H9 (cell line): Measurements from ENCODE around the gene PTGFRN. TPM values are rescaled to one million over a fixed set of nuclear protein-coding genes. Genes with fewer than 3 reads are reported as not detected.

Source experiments
- DNase-seq: peaks from one replicate; pipeline ENCODE4 v3.0.0-alpha.2; 2017
- H2AFZ ChIP-seq: one replicate; pipeline ENCODE4 v1.6.1; 2013; ENCODE audit warnings: mild to moderate bottlenecking, low read length, control low read depth, moderate library complexity
- H2AK5ac ChIP-seq: 2 replicates; pipeline ENCODE4 v1.6.1; 2013; ENCODE audit warnings: low read length, control low read depth, mixed read lengths; ENCODE audit not compliant: insufficient read length
- H2BK120ac ChIP-seq: one replicate; pipeline ENCODE4 v1.6.1; 2013; ENCODE audit warnings: low read depth, mild to moderate bottlenecking, low read length, control low read depth, inconsistent platforms; ENCODE audit not compliant: poor library complexity, severe bottlenecking
- H2BK12ac ChIP-seq: 2 replicates; pipeline ENCODE4 v1.6.1; 2013; ENCODE audit warnings: low read length, control low read depth, mixed read lengths, low read depth; ENCODE audit not compliant: insufficient read length
- H2BK15ac ChIP-seq: 2 replicates; pipeline ENCODE4 v1.6.1; 2013; ENCODE audit warnings: low read depth, low read length, control low read depth
- H2BK20ac ChIP-seq: one replicate; pipeline ENCODE4 v1.6.1; 2013; ENCODE audit warnings: low read depth, mild to moderate bottlenecking, low read length, control low read depth, inconsistent platforms; ENCODE audit not compliant: poor library complexity, severe bottlenecking
- H2BK5ac ChIP-seq: 2 replicates; pipeline ENCODE4 v1.6.1; 2013; ENCODE audit warnings: low read length, control low read depth, mixed read lengths; ENCODE audit not compliant: insufficient read length
- H3K14ac ChIP-seq: 2 replicates; pipeline ENCODE4 v1.6.1; 2013; ENCODE audit warnings: low read length, control low read depth; ENCODE audit not compliant: insufficient read depth
- H3K18ac ChIP-seq: 2 replicates; pipeline ENCODE4 v1.6.1; 2013; ENCODE audit warnings: low read depth, mild to moderate bottlenecking, mixed read lengths, low read length, control low read depth; ENCODE audit not compliant: insufficient read length
- H3K23ac ChIP-seq: 2 replicates; pipeline ENCODE4 v1.6.1; 2013; ENCODE audit warnings: low read length, control low read depth, mixed read lengths, low read depth; ENCODE audit not compliant: insufficient read length
- H3K23me2 ChIP-seq: 2 replicates; pipeline ENCODE4 v1.6.1; 2013; ENCODE audit warnings: low read depth, mild to moderate bottlenecking, mixed read lengths, low read length, control low read depth; ENCODE audit not compliant: insufficient read length, poor library complexity, severe bottlenecking
- H3K27ac ChIP-seq: 2 replicates; pipeline ENCODE4 v1.5.1; 2013; ENCODE audit warnings: low read length, control low read depth, mixed read lengths, low read depth; ENCODE audit not compliant: insufficient read length
- H3K27me3 ChIP-seq: 2 replicates; pipeline ENCODE4 v1.6.1; 2013; ENCODE audit warnings: low read length, control low read depth, inconsistent platforms; ENCODE audit not compliant: insufficient read depth
- H3K4ac ChIP-seq: 2 replicates; pipeline ENCODE4 v1.6.1; 2013; ENCODE audit warnings: low read depth, mild to moderate bottlenecking, control low read depth, inconsistent platforms, low read length, moderate library complexity
- H3K4me1 ChIP-seq: 2 replicates; pipeline ENCODE4 v1.6.1; 2013; ENCODE audit warnings: low read length, control low read depth, inconsistent platforms; ENCODE audit not compliant: insufficient read depth
- H3K4me2 ChIP-seq: 2 replicates; pipeline ENCODE4 v1.6.1; 2013; ENCODE audit warnings: low read length, control low read depth, mixed read lengths; ENCODE audit not compliant: insufficient read length, insufficient read depth
- H3K56ac ChIP-seq: 2 replicates; pipeline ENCODE4 v1.6.1; 2013; ENCODE audit warnings: low read depth, mild to moderate bottlenecking, mixed read lengths, low read length, control low read depth; ENCODE audit not compliant: insufficient read length
- H3K79me1 ChIP-seq: 2 replicates; pipeline ENCODE4 v1.6.1; 2013; ENCODE audit warnings: low read depth, mild to moderate bottlenecking, moderate library complexity, low read length, control low read depth, inconsistent platforms; ENCODE audit not compliant: insufficient read depth, poor library complexity, severe bottlenecking
- H3K79me2 ChIP-seq: 2 replicates; pipeline ENCODE4 v1.6.1; 2013; ENCODE audit warnings: low read length, control low read depth, inconsistent platforms; ENCODE audit not compliant: insufficient read depth
- H3K9ac ChIP-seq: 2 replicates; pipeline ENCODE4 v1.6.1; 2013; ENCODE audit warnings: low read length, control low read depth, mixed read lengths; ENCODE audit not compliant: insufficient read length; ENCODE audit errors: extremely low read depth
- H3K9me3 ChIP-seq: one replicate; pipeline ENCODE4 v1.6.1; 2013; ENCODE audit warnings: low read depth, low read length, inconsistent platforms; ENCODE audit not compliant: control insufficient read depth
- H3T11ph ChIP-seq: one replicate; pipeline ENCODE4 v1.6.1; 2013; ENCODE audit warnings: mild to moderate bottlenecking, low read length, control low read depth, inconsistent platforms
- H4K20me1 ChIP-seq: one replicate; pipeline ENCODE4 v1.6.1; 2013; ENCODE audit not compliant: control insufficient read depth, insufficient read length, insufficient read depth
- H4K5ac ChIP-seq: 2 replicates; pipeline ENCODE4 v1.6.1; 2013; ENCODE audit warnings: low read depth, mild to moderate bottlenecking, mixed read lengths, low read length, control low read depth; ENCODE audit not compliant: insufficient read length
- H4K8ac ChIP-seq: replicated peaks from 2 replicates; pipeline ENCODE4 v1.6.1; 2013; ENCODE audit warnings: low read length, control low read depth, mixed read lengths, low read depth; ENCODE audit not compliant: insufficient read length
- H4K91ac ChIP-seq: 2 replicates; pipeline ENCODE4 v1.6.1; 2013; ENCODE audit warnings: low read depth, mild to moderate bottlenecking, moderate library complexity, mixed read lengths, low read length, control low read depth; ENCODE audit not compliant: insufficient read length
- H3K27ac Mint-ChIP-seq, 3 experiments: 2 replicates in 2 of 3; 3 replicates in 1 of 3; pipeline ENCODE4 v1.8.0; 2020 to 2021; ENCODE audit warnings: mixed read lengths in 3 of 3, mild to moderate bottlenecking in 1 of 3, moderate library complexity in 1 of 3
- H3K27me3 Mint-ChIP-seq: 2 replicates; pipeline ENCODE4 v1.8.0; 2021; ENCODE audit warnings: low read depth, mild to moderate bottlenecking, moderate library complexity, mixed read lengths
- H3K36me3 Mint-ChIP-seq, 3 experiments: 2 replicates in 2 of 3; 3 replicates in 1 of 3; pipeline ENCODE4 v1.8.0; 2020 to 2021; ENCODE audit warnings: low read depth in 3 of 3, mixed read lengths in 3 of 3; ENCODE audit not compliant: insufficient read depth in 1 of 3
- H3K4me1 Mint-ChIP-seq, 2 experiments: 2 replicates each; pipeline ENCODE4 v1.8.0; 2020; ENCODE audit warnings: mixed read lengths in 2 of 2
- H3K4me3 Mint-ChIP-seq, 2 experiments: 2 replicates in 1 of 2; 3 replicates in 1 of 2; pipeline ENCODE4 v1.8.0; 2020 to 2021; ENCODE audit warnings: mild to moderate bottlenecking in 2 of 2, mixed read lengths in 2 of 2, moderate library complexity in 1 of 2
- H3K9me3 Mint-ChIP-seq, 2 experiments: 2 replicates in 1 of 2; 3 replicates in 1 of 2; pipeline ENCODE4 v1.8.0; 2020; ENCODE audit warnings: mild to moderate bottlenecking in 2 of 2, mixed read lengths in 2 of 2, moderate library complexity in 1 of 2
- WGBS: extraction: QIAGEN DNeasy Blood & Tissue Kit; methylation state at CpG from one replicate; pipeline ENCODE4 v1.1.7; 2013; ENCODE audit warnings: missing lambda C conversion rate, low lambda C conversion rate, mixed read lengths; ENCODE audit not compliant: insufficient read length; ENCODE audit errors: extremely low coverage; 5-methylcytosine and 5-hydroxymethylcytosine counted together
- total RNA-seq: library from RNA; stranded (reverse); gene quantifications from 2 replicates; pipeline ENCODE4 v1.2.1, GENCODE V29; 2021
- TF ChIP-seq, protein P1 (sequence below): fragments of 200-600 bp; sonication (generic); conservative IDR thresholded peaks from 3 replicates; pipeline ENCODE4 v1.8.0; 2021; ENCODE audit warnings: antibody characterized with exemption, mild to moderate bottlenecking

PTGFRN gene
- total RNA-seq, 1 experiment from 2014 or later, result 26.3 TPM

GRCh38 chr1:116900471-116901365 is 9.0 kb upstream of the PTGFRN start:
- H3K14ac ChIP-seq, result no peak overlapping the region
- no peaks in the 10 kb centered on the region for H3K23me2 ChIP-seq
- H3T11ph ChIP-seq, result no peak overlapping the region
- TF ChIP-seq, protein P1, sequence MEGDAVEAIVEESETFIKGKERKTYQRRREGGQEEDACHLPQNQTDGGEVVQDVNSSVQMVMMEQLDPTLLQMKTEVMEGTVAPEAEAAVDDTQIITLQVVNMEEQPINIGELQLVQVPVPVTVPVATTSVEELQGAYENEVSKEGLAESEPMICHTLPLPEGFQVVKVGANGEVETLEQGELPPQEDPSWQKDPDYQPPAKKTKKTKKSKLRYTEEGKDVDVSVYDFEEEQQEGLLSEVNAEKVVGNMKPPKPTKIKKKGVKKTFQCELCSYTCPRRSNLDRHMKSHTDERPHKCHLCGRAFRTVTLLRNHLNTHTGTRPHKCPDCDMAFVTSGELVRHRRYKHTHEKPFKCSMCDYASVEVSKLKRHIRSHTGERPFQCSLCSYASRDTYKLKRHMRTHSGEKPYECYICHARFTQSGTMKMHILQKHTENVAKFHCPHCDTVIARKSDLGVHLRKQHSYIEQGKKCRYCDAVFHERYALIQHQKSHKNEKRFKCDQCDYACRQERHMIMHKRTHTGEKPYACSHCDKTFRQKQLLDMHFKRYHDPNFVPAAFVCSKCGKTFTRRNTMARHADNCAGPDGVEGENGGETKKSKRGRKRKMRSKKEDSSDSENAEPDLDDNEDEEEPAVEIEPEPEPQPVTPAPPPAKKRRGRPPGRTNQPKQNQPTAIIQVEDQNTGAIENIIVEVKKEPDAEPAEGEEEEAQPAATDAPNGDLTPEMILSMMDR, result no peak
- no peak overlapping the region for H4K8ac ChIP-seq
- no peak overlapping the region for H3K23ac ChIP-seq
- H3K18ac ChIP-seq, result no peak overlapping the region
- Mint-ChIP-seq H3K9me3 (peaks cover 7 to 11% of the 10 kb centered on the region in 2 experiments; a peak in 4 of 5 replicates), H3K36me3 (peaks cover 0 to 5% (median 3%) of the 10 kb centered on the region in 3 experiments; a peak in 3 of 7 replicates), H3K27me3 (no peaks in the 10 kb centered on the region), H3K27ac (no peak overlapping the region), H3K4me3 (no peak overlapping the region), H3K4me1 (peaks cover 3 to 8% of the 10 kb centered on the region in 2 experiments; a peak in 2 of 4 replicates)
- no peak overlapping the region for H3K4ac ChIP-seq
- H3K79me2 ChIP-seq, result no peaks in the 10 kb centered on the region
- no peaks in the 10 kb centered on the region for H3K4me1 ChIP-seq
- H3K27me3 ChIP-seq, result no peaks in the 10 kb centered on the region
- no peak overlapping the region for H2BK15ac ChIP-seq
- H2BK120ac ChIP-seq, result no peak overlapping the region
- no peak overlapping the region for H2BK20ac ChIP-seq
- no peaks in the 10 kb centered on the region for H3K9me3 ChIP-seq
- H3K79me1 ChIP-seq, result no peaks in the 10 kb centered on the region
- DNase-seq, result no peak
- H3K4me2 ChIP-seq, result no peak overlapping the region
- no peak overlapping the region for H3K9ac ChIP-seq
- no peaks in the 10 kb centered on the region for H4K20me1 ChIP-seq
- no peak overlapping the region for H2BK5ac ChIP-seq
- no peak overlapping the region for H3K56ac ChIP-seq
- no peak overlapping the region for H4K5ac ChIP-seq
- H4K91ac ChIP-seq, result no peak overlapping the region
- no peak overlapping the region for H2BK12ac ChIP-seq
- no peak overlapping the region for H2AFZ ChIP-seq
- WGBS, result no CpG with 5 or more reads among the region's 9 CpGs
- no peak overlapping the region for H2AK5ac ChIP-seq
- H3K27ac ChIP-seq, result no peak overlapping the region
